CD8-positive, alpha-beta memory T cell (primary cell): ENCODE results near the gene PKIB. TPM values are rescaled to one million over a fixed set of nuclear protein-coding genes. Genes with fewer than 3 reads are reported as not detected.

Source experiments
- CTCF ChIA-PET: fragments of 350-600 bp; sonication (Branson Sonifier 250); formaldehyde crosslinking; loops from one replicate; lab custom pipeline; 2021; ENCODE audit warnings: antibody characterized with exemption; lab: Charles Lee
- POLR2A ChIA-PET: fragments of 350-600 bp; sonication (Branson Sonifier 250); formaldehyde crosslinking; loops from one replicate; lab custom pipeline; 2021; ENCODE audit warnings: antibody characterized with exemption; lab: Charles Lee
- DNase-seq, 5 donors: peaks; one replicate each; pipeline versions ENCODE4 v3.0.0 to v3.0.0-alpha.2; 2020 to 2022; ENCODE audit warnings: mixed read lengths in 1 of 5
- H3K27ac ChIP-seq: one replicate; pipeline ENCODE4 v1.7.0; 2013; ENCODE audit warnings: low read depth, mild to moderate bottlenecking, low read length, moderate library complexity
- H3K27me3 ChIP-seq: 2 replicates; pipeline ENCODE4 v1.7.0; 2013; ENCODE audit warnings: low read length, mild to moderate bottlenecking; ENCODE audit not compliant: insufficient read depth, poor library complexity, severe bottlenecking
- H3K36me3 ChIP-seq: 2 replicates; pipeline ENCODE4 v1.7.0; 2013; ENCODE audit warnings: mild to moderate bottlenecking, low read length, moderate library complexity; ENCODE audit not compliant: insufficient read depth
- H3K4me1 ChIP-seq: 2 replicates; pipeline ENCODE4 v1.7.0; 2013; ENCODE audit warnings: mild to moderate bottlenecking, low read length, moderate library complexity; ENCODE audit not compliant: insufficient read depth
- H3K4me3 ChIP-seq: 2 replicates; pipeline ENCODE4 v1.7.0; 2013; ENCODE audit warnings: mild to moderate bottlenecking, low read length
- H3K9me3 ChIP-seq: 2 replicates; pipeline ENCODE4 v1.7.0; 2013; ENCODE audit warnings: mild to moderate bottlenecking, low read length
- H3K27ac Mint-ChIP-seq, 8 donors: one replicate each; pipeline ENCODE4 v1.8.0; 2020 to 2021; ENCODE audit warnings: mixed read lengths in 8 of 8, mild to moderate bottlenecking in 6 of 8, inconsistent platforms in 3 of 8, moderate library complexity in 3 of 8
- H3K27me3 Mint-ChIP-seq, 2 donors: one replicate each; pipeline ENCODE4 v1.8.0; 2020 to 2021; ENCODE audit warnings: mixed read lengths in 2 of 2, mild to moderate bottlenecking in 1 of 2, moderate library complexity in 1 of 2
- H3K36me3 Mint-ChIP-seq, 3 donors: one replicate each; pipeline ENCODE4 v1.8.0; 2020 to 2021; ENCODE audit warnings: mixed read lengths in 3 of 3, inconsistent platforms in 1 of 3, mild to moderate bottlenecking in 1 of 3
- H3K4me1 Mint-ChIP-seq, 3 donors: one replicate each; pipeline ENCODE4 v1.8.0; 2020 to 2021; ENCODE audit warnings: mixed read lengths in 3 of 3, inconsistent platforms in 1 of 3, mild to moderate bottlenecking in 1 of 3
- H3K4me3 Mint-ChIP-seq, 7 donors: one replicate each; pipeline ENCODE4 v1.8.0; 2020 to 2021; ENCODE audit warnings: mixed read lengths in 7 of 7, mild to moderate bottlenecking in 6 of 7, moderate library complexity in 4 of 7, inconsistent platforms in 2 of 7
- H3K9me3 Mint-ChIP-seq, 5 donors: one replicate each; pipeline ENCODE4 v1.8.0; 2020 to 2022; ENCODE audit warnings: mixed read lengths in 5 of 5, mild to moderate bottlenecking in 3 of 5, moderate library complexity in 2 of 5, inconsistent platforms in 1 of 5
- polyA plus RNA-seq: library from polyadenylated mRNA; unstranded; fragments of 300-500 nt; fragmentation: Illumina TruSeq; gene quantifications from one replicate; pipeline ENCODE4 v1.2.3, GENCODE V29; 2021
- total RNA-seq, 2 experiments: library from RNA; stranded (reverse); gene quantifications; one replicate each; pipeline ENCODE4 v1.2.3, GENCODE V29; 2021

Gene PKIB
- total and polyA plus RNA-seq, 3 experiments from 2014 or later = 0.26 to 0.98 TPM; not detected in 1

- Mint-ChIP-seq H3K4me1 (no peaks in the 10 kb centered on the region), H3K27me3 (peaks cover 5 to 21% of the 10 kb centered on the region in 2 donors), H3K9me3 (peaks cover 0 to 5% (median 0%) of the 10 kb centered on the region in 5 donors), H3K4me3 (no peak overlapping the region), H3K27ac (no peak overlapping the region), H3K36me3 (no peaks in the 10 kb centered on the region)
- ChIA-PET CTCF (no interaction called here), POLR2A (no interaction called here)
- no peaks in the 10 kb centered on the region for H3K9me3 ChIP-seq
- H3K4me3 ChIP-seq = no peak overlapping the region
- H3K36me3 ChIP-seq = no peaks in the 10 kb centered on the region
- DNase-seq = no peak
- no peak overlapping the region for H3K27ac ChIP-seq
- H3K4me1 ChIP-seq = no peaks in the 10 kb centered on the region
- H3K27me3 ChIP-seq = no peaks in the 10 kb centered on the region
Observed at GRCh38 chr6:122770835-122771601, 160.8 kb downstream of the PKIB start.

GRCh38 chr6:122772724-122773415, 162.7 kb downstream of the PKIB start:
- no peak overlapping the region for H3K27ac ChIP-seq
- H3K36me3 ChIP-seq = no peaks in the 10 kb centered on the region
- H3K27me3 ChIP-seq = no peaks in the 10 kb centered on the region
- no peaks in the 10 kb centered on the region for H3K4me1 Mint-ChIP-seq
- CTCF ChIA-PET = no interaction called here
- no peaks in the 10 kb centered on the region for H3K36me3 Mint-ChIP-seq
- no peaks in the 10 kb centered on the region for H3K4me1 ChIP-seq
- POLR2A ChIA-PET = no interaction called here
- H3K27me3 Mint-ChIP-seq = peaks cover 0 to 16% of the 10 kb centered on the region in 2 donors
- no peaks in the 10 kb centered on the region for H3K9me3 ChIP-seq
- no peak overlapping the region for H3K4me3 Mint-ChIP-seq
- peaks cover 0 to 5% (median 0%) of the 10 kb centered on the region in 5 donors for H3K9me3 Mint-ChIP-seq
- no peak for DNase-seq
- H3K27ac Mint-ChIP-seq = no peak overlapping the region
- no peak overlapping the region for H3K4me3 ChIP-seq

Other genes with a start within 250 kb of the PKIB start
- gene HSF2, start 210.8 kb upstream of the PKIB start, total RNA-seq = 10 to 100 TPM; 16.9 to 17.6 TPM
- 15.5 TPM for gene HSF2, start 210.8 kb upstream of the PKIB start, polyA plus RNA-seq
- 10 to 100 TPM; 61.7 to 62.9 TPM for gene SERINC1, start 138.6 kb upstream of the PKIB start, total RNA-seq
- gene SERINC1, start 138.6 kb upstream of the PKIB start, polyA plus RNA-seq = 130 TPM
- not detected for gene FABP7, start 169.3 kb downstream of the PKIB start, total RNA-seq
- not detected for gene FABP7, start 169.3 kb downstream of the PKIB start, polyA plus RNA-seq
- under 1 TPM; 0.16 to 0.24 TPM for gene SMPDL3A, start 178.9 kb downstream of the PKIB start, total RNA-seq
- gene SMPDL3A, start 178.9 kb downstream of the PKIB start, polyA plus RNA-seq = not detected